Glomerular endothelial cell (primary cell): ENCODE results near the gene YKT6. TPM values are rescaled to one million over a fixed set of nuclear protein-coding genes. Genes with fewer than 3 reads are reported as not detected.

Source experiments
- DNase-seq: peaks from one replicate; pipeline ENCODE4 v3.0.0-alpha.2; 2011; ENCODE audit warnings: low read depth, low spot score; ENCODE audit errors: extremely low read depth
- total RNA-seq: library from RNA; depleted of rRNA; stranded (reverse); fragments of >200 nt; gene quantifications from 2 replicates; pipeline ENCODE4 v1.2.3, GENCODE V29; 2015

YKT6 gene
- total RNA-seq, 1 donor from 2014 or later = 110 TPM

- DNase-seq = no peak
Measured at GRCh38 chr7:44216521-44217222, 15.9 kb downstream of the YKT6 start.

GRCh38 chr7:44217223-44217714, 16.5 kb downstream of the YKT6 start:
- DNase-seq = no peak

DNA sequence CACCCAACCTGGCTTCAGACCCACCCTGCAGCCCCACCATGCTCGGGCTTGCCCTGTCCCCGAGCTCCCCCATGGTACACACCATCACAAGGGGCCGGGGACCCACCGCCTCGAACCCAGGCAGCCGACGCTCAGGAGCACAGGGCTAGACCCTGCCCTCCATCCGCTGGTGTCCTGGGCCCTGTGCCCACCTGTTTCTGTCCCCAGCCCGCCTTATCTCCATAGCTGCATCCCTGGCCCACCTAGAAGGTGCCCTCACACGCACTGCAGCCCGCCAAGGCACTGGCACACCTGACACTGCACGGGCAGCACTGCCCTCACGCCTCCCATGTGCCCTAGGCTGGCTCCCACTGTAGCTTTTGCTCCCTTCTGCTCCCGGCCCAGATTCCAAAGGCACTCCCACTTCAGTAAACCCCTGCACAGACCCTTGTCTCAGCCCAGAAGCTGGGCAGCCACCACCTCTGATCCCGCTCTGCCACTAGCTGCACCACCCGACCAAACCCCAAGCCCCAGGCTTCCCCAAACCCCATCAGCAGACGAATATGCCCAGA, 17.1 kb downstream of the YKT6 start:
- DNase-seq = no peak

DNA sequence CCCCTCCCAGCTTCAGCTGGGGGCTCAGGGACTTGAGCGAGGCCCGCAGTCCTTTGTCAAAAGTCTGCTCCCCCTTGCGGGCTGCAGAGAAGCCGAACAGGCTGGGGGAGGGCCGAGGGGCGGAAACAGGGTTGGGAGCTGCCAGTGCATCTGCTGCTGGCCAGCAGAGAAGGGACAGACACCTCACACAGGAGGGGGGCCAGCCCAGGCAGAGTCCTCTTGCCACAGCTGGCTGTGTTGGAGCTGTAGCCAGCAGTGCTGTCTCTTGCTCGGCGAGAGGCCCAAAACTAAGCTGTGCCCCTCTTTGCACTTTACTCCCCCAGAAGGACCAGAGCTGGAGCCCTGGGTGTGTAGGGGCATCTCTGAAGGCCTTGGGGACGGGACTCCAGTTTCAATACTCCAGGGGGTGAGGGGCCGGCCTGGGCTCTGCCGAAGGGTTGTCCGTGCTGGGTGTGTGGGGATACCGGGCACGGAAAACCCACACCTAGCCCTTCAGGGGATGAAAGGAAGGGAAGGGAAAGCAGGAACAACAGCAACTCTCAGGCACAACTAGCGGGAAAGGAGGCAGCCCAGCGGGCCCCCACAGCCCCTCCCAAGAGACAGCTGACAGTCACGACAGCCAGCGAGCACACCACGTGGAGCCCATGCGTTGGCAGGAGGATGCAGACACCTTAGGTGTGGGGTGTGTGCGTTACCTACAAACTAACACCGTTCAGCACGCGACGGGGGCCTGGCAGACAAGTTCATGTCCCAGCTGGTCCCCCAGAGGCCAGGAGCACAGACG, 17.8 kb downstream of the YKT6 start:
- no peak for DNase-seq

GRCh38 chr7:44219371-44220045, 18.7 kb downstream of the YKT6 start:
- no peak for DNase-seq

GRCh38 chr7:44220046-44220357, 19.2 kb downstream of the YKT6 start:
- no peak for DNase-seq

- DNase-seq = no peak
Measured at GRCh38 chr7:44220358-44221112, 19.8 kb downstream of the YKT6 start.

DNA sequence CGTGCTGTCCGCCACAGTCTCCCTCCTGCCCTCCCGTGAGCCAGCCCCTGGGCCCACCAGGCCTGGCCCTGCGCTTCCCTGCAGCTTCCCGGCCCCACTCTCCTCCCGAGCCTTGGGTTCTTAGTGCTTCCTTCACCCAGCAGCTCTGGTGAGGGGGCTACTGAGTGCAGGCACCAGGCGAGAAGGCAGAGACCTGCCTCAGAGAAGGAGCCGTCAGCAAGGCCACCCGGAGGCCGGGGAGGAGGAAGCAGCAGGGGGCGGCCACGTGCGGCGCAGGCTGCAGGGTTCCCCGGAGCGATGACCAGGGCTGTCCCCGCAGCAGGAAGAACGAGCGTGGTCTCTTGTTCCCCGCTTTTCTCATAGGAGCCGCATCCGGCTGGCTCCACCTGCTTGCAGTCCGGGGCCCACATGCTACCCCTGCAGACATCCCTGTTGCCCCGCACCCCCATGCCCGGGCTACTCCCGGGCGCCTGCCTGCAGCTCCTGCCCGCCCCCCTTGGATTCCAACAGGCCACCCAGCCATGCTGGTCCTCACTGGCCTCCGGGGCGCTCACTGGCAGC, 20.5 kb downstream of the YKT6 start:
- DNase-seq = no peak

DNA sequence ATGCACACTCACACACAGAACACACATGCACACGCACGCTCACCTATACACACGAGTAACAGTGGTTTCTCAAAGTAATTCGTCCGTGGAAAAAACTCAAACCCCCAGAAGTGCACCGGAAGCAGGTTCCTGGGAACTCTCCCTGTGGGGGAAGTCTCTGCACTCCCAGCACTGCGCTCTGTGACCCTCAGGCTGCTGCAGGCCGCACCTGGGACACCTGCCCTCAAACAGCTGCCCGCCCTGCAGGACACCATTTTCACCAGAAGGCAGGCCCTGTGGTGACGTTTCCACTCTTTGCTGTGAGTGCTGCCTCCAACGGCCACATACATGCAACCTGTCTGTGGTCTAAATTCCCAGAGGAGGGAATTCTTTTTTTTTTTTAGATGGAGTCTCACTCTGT, 21.3 kb downstream of the YKT6 start:
- no peak for DNase-seq

- DNase-seq = no peak
Measured at GRCh38 chr7:44222776-44223261, 22.0 kb downstream of the YKT6 start.

DNA sequence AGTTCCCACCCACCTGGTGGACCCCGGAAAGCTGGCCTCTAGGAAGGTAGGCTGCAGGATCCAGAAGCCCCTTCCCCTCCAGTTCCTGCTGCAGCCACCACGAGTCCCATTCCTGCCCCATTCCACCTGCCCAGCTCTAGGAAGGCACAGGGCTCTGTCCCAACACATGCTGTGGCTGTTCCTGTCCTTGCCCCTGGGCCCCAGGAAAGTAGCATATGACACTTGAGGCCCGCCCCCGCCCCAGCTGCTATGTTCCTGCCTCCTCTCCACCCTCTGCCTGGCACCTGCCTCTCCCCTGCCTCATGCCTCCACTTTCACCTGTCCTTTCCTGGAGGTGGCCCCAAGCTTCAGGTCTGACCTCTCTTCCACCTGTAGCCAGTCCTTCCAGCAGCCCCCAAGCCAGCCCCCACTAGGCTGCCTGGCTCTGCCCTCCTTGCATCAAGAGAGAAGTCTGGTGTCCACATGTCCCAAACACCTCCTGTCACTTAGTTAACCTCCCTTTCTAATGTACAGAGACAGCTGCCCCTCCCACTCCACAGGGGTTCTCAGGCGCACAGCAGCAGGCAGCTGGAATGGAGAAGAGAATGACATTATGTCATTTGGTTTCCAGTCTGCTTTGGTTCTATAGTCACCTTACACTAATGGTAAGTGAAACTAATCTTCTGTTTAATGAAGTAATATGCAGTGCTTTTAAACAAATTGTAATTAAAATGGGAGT, 22.7 kb downstream of the YKT6 start:
- no peak for DNase-seq

- no peak for DNase-seq
Measured at GRCh38 chr7:44224080-44224973, 23.5 kb downstream of the YKT6 start.

GRCh38 chr7:44224974-44225565, 24.3 kb downstream of the YKT6 start:
- no peak for DNase-seq

DNA sequence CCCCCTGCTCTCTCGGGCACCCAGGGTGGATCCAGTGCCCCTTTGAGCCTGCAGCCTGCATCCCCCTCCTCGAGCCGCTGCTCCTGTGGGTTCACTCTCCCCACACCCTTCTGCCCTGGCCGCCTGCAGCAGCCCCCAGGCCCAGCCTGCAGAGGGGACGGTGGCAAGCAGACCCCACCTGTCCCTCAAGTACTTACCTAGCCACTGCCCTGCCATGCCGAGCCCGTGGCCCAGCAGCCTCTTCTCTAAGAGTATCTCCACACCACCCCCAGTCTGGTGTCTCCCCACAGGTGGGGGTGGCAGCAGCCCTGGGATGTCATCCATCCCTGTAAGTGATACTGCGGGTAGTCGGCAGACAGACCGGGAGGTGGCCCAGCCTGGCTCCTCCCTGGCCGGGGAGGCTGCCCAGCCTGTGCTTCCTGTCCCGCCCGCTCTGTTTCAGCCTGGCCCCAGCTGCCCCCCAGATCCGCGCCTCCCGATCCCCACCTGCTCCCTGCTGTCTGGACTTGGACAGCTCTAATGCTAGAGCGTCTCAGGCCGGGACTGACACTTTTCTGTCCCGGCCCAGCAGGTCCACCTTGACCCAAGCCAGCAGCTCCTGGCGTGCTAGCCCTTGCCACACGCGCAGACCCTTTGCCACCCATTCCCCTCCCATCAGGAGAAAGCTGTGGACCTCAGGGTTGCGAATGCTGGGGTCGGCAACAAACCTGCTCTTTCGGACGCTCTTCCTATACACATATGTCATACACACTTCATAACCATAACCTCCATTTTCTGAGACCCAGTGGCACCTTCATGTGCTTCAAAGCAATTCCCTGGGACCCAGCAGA, 25.0 kb downstream of the YKT6 start:
- DNase-seq = no peak

GRCh38 chr7:44226396-44226753, 25.6 kb downstream of the YKT6 start:
- no peak for DNase-seq

DNA sequence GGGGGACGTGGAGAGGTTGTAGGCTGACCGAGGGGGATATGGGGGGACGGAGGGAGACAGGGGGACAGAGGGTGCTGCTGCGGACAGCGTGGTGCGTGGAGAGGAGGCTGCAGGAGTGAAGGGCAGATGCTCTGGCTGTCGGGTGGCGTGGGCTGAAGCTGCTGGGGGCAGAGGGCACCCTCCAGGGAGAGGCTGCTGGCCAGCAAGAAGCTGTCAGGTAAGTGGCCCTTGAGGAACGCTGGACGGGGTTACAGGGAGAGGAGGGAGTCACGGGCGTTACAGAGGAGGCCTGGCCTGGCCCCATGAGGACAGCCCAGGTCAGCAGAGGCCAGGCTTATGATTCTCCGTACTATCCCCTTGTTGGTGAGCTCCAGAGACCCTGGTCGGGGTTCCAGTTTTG, 27.1 kb downstream of the YKT6 start:
- no peak for DNase-seq

GRCh38 chr7:44228571-44229350, 28.0 kb downstream of the YKT6 start:
- DNase-seq = no peak
